Muscle of leg (tissue), 11 donors: ENCODE measurements around the gene ZNF362. TPM values are rescaled to one million over a fixed set of nuclear protein-coding genes. Genes with fewer than 3 reads are reported as not detected.
"Not testable (repeated sequence)": the region's sequence is repeated elsewhere in the genome, so short reads cannot be mapped to it uniquely, and the experiment has no call there.

ENCODE experiments used
- DNase-seq: peaks from one replicate; pipeline ENCODE4 v3.0.0; 2013
- H3K27ac ChIP-seq: one replicate; pipeline ENCODE4 v1.5.1; 2013; ENCODE audit warnings: mild to moderate bottlenecking, low read length, control low read depth
- H3K27me3 ChIP-seq: one replicate; pipeline ENCODE4 v1.6.1; 2013; ENCODE audit warnings: low read length; ENCODE audit not compliant: control insufficient read depth, insufficient read depth
- H3K36me3 ChIP-seq: one replicate; pipeline ENCODE4 v1.6.1; 2013; ENCODE audit warnings: low read length; ENCODE audit not compliant: control insufficient read depth, insufficient read depth
- H3K4me1 ChIP-seq: one replicate; pipeline ENCODE4 v1.6.1; 2013; ENCODE audit warnings: low read length; ENCODE audit not compliant: control insufficient read depth, insufficient read depth
- H3K4me3 ChIP-seq: one replicate; pipeline ENCODE4 v1.5.1; 2013; ENCODE audit warnings: low read length, control low read depth
- H3K9me3 ChIP-seq: replicated peaks from 2 replicates; pipeline ENCODE4 v1.6.1; 2013; ENCODE audit warnings: low read depth, low read length; ENCODE audit not compliant: control insufficient read depth
- WGBS: methylation state at CpG from one replicate; pipeline ENCODE4 v1.1.5; 2013; ENCODE audit warnings: missing lambda C conversion rate; ENCODE audit not compliant: insufficient coverage; 5-methylcytosine and 5-hydroxymethylcytosine counted together
- polyA plus RNA-seq, 8 donors: library from polyadenylated mRNA; unstranded; fragments of 120-200 nt; gene quantifications; one replicate each; pipeline versions ENCODE4 v1.2.1 to v1.2.3, GENCODE V29; 2013; ENCODE audit warnings: inconsistent platforms in 1 of 8, low replicate concordance in 1 of 8; ENCODE audit not compliant: insufficient read length in 8 of 8, insufficient read depth in 1 of 8
- total RNA-seq: library from RNA; stranded (reverse); fragments of 120-200 nt; gene quantifications from one replicate; pipeline ENCODE4 v1.2.4, GENCODE V29; 2013

The ZNF362 gene
- total and polyA plus RNA-seq, 9 donors, result 16.1 to 44.1 (median 36.0) TPM

- Histone ChIP-seq H3K4me3 (no peak overlapping the region), H3K27me3 (no peaks in the 10 kb centered on the region), H3K36me3 (peaks cover 56% of the 10 kb centered on the region), H3K9me3 (no peaks in the 10 kb centered on the region), H3K4me1 (no peaks in the 10 kb centered on the region), H3K27ac (no peak overlapping the region)
- 91% methylated on average over 15 of the region's 17 CpGs for WGBS
- DNase-seq, result no peak
These were observed 25.4 kb downstream of the ZNF362 start for GRCh38 chr1:33281554-33282303.

GRCh38 chr1:33282791-33283190 lies 26.5 kb downstream of the ZNF362 start:
- H3K4me3 ChIP-seq, result no peak overlapping the region
- no peaks in the 10 kb centered on the region for H3K9me3 ChIP-seq
- no peak for DNase-seq
- WGBS, result 75% methylated on average over 3 of the region's 3 CpGs
- no peaks in the 10 kb centered on the region for H3K4me1 ChIP-seq
- no peak overlapping the region for H3K27ac ChIP-seq
- H3K27me3 ChIP-seq, result no peaks in the 10 kb centered on the region
- peaks cover 51% of the 10 kb centered on the region for H3K36me3 ChIP-seq

GRCh38 chr1:33284049-33284448 lies 27.8 kb downstream of the ZNF362 start:
- Histone ChIP-seq H3K4me1 (no peaks in the 10 kb centered on the region), H3K27ac (no peak overlapping the region), H3K27me3 (no peaks in the 10 kb centered on the region), H3K9me3 (no peaks in the 10 kb centered on the region), H3K36me3 (peaks cover 58% of the 10 kb centered on the region), H3K4me3 (no peak overlapping the region)
- 33% methylated on average over 2 of the region's 6 CpGs for WGBS
- DNase-seq, result no peak

- WGBS, result 83% methylated on average over 7 of the region's 8 CpGs
- no peak overlapping the region for H3K4me3 ChIP-seq
- no peak overlapping the region for H3K27ac ChIP-seq
These were observed 30.3 kb downstream of the ZNF362 start for GRCh38 chr1:33286451-33287185.

GRCh38 chr1:33287317-33287716 lies 31.0 kb downstream of the ZNF362 start:
- Histone ChIP-seq H3K9me3 (no peaks in the 10 kb centered on the region), H3K36me3 (peaks cover 41% of the 10 kb centered on the region), H3K4me3 (no peak overlapping the region), H3K27ac (no peak overlapping the region), H3K27me3 (no peaks in the 10 kb centered on the region), H3K4me1 (no peaks in the 10 kb centered on the region)
- no CpG with 5 or more reads among the region's 2 CpGs for WGBS
- no peak for DNase-seq

More at GRCh38 chr1:33286451-33287185, 30.3 kb downstream of the ZNF362 start:
- Histone ChIP-seq H3K4me1 (no peaks in the 10 kb centered on the region), H3K27me3 (no peaks in the 10 kb centered on the region), H3K9me3 (no peaks in the 10 kb centered on the region), H3K36me3 (peaks cover 48% of the 10 kb centered on the region)
- no peak for DNase-seq

GRCh38 chr1:33288976-33289857 lies 32.9 kb downstream of the ZNF362 start:
- peaks cover 47% of the 10 kb centered on the region for H3K36me3 ChIP-seq
- no peaks in the 10 kb centered on the region for H3K27me3 ChIP-seq
- H3K4me1 ChIP-seq, result no peaks in the 10 kb centered on the region
- no peaks in the 10 kb centered on the region for H3K9me3 ChIP-seq
- DNase-seq, result no peak
- H3K27ac ChIP-seq, result no peak overlapping the region
- H3K4me3 ChIP-seq, result no peak overlapping the region
- WGBS, result 90% methylated on average over 15 of the region's 16 CpGs

GRCh38 chr1:33289858-33290154 lies 33.5 kb downstream of the ZNF362 start:
- Histone ChIP-seq H3K27ac (no peak overlapping the region), H3K4me1 (no peaks in the 10 kb centered on the region), H3K36me3 (peaks cover 49% of the 10 kb centered on the region), H3K9me3 (no peaks in the 10 kb centered on the region), H3K4me3 (no peak overlapping the region), H3K27me3 (no peaks in the 10 kb centered on the region)
- WGBS, result 93% methylated on average over 2 of the region's 3 CpGs
- DNase-seq, result no peak

GRCh38 chr1:33290615-33291014 lies 34.3 kb downstream of the ZNF362 start:
- no CpG with 5 or more reads among the region's 2 CpGs for WGBS
- DNase-seq, H3K27ac ChIP-seq, H3K4me3 ChIP-seq, H3K27me3 ChIP-seq, H3K4me1 ChIP-seq, H3K9me3 ChIP-seq: not testable (repeated sequence)
- H3K36me3 ChIP-seq, result peaks cover 54% of the 10 kb centered on the region

GRCh38 chr1:33292726-33293340 lies 36.5 kb downstream of the ZNF362 start:
- no peak overlapping the region for H3K27ac ChIP-seq
- H3K4me3 ChIP-seq, result no peak overlapping the region
- H3K9me3 ChIP-seq, result no peaks in the 10 kb centered on the region
- WGBS, result 62% methylated on average over 13 of the region's 13 CpGs
- peaks cover 64% of the 10 kb centered on the region for H3K36me3 ChIP-seq
- no peak for DNase-seq
- peaks cover 6% of the 10 kb centered on the region for H3K4me1 ChIP-seq
- no peaks in the 10 kb centered on the region for H3K27me3 ChIP-seq
